Neuronal stem cell (in vitro differentiated cells): ENCODE results near the gene APOBEC3C.
"Not testable (repeated sequence)": the region's sequence is repeated elsewhere in the genome, so short reads cannot be mapped to it uniquely, and the experiment has no call there.

ENCODE experiments used
- DNase-seq: peaks from one replicate; pipeline ENCODE4 v3.0.0-alpha.2; 2013; ENCODE audit warnings: low spot score
- H2AFZ ChIP-seq: one replicate; pipeline ENCODE4 v1.6.1; 2013; ENCODE audit warnings: mild to moderate bottlenecking, low read length, inconsistent platforms
- H2AK5ac ChIP-seq: 2 replicates; pipeline ENCODE4 v1.6.1; 2013; ENCODE audit warnings: low read depth, mild to moderate bottlenecking, inconsistent platforms, low read length, moderate library complexity, mixed read lengths
- H2BK120ac ChIP-seq: 2 replicates; pipeline ENCODE4 v1.6.1; 2013; ENCODE audit warnings: low read depth, mild to moderate bottlenecking, inconsistent platforms, low read length, moderate library complexity, mixed read lengths
- H2BK12ac ChIP-seq: one replicate; pipeline ENCODE4 v1.6.1; 2013; ENCODE audit warnings: low read length, inconsistent platforms
- H2BK15ac ChIP-seq: 2 replicates; pipeline ENCODE4 v1.6.1; 2013; ENCODE audit warnings: mild to moderate bottlenecking, low read length, inconsistent platforms, mixed read lengths
- H2BK5ac ChIP-seq: one replicate; pipeline ENCODE4 v1.6.1; 2013; ENCODE audit warnings: inconsistent platforms, mild to moderate bottlenecking, low read length, moderate library complexity
- H3K14ac ChIP-seq: one replicate; pipeline ENCODE4 v1.6.1; 2013; ENCODE audit warnings: low read length, inconsistent platforms
- H3K18ac ChIP-seq: 2 replicates; pipeline ENCODE4 v1.6.1; 2013; ENCODE audit warnings: low read length, inconsistent platforms
- H3K23ac ChIP-seq: 2 replicates; pipeline ENCODE4 v1.6.1; 2013; ENCODE audit warnings: low read depth, mild to moderate bottlenecking, mixed read lengths, low read length, inconsistent platforms; ENCODE audit not compliant: poor library complexity
- H3K27ac ChIP-seq: replicated peaks from 3 replicates; pipeline ENCODE4 v1.5.1; 2013; ENCODE audit warnings: low read length, inconsistent platforms
- H3K27me3 ChIP-seq, 3 experiments: 2 replicates each; pipeline ENCODE4 v1.6.1; 2013; ENCODE audit warnings: low read length in 3 of 3, mild to moderate bottlenecking in 2 of 3, inconsistent platforms in 1 of 3, low read depth in 1 of 3, mixed read lengths in 1 of 3, moderate library complexity in 1 of 3; ENCODE audit not compliant: control insufficient read depth in 3 of 3, insufficient read depth in 3 of 3
- H3K36me3 ChIP-seq, 2 donors: replicated peaks in 1 of 2; 2 replicates each; pipeline ENCODE4 v1.6.1; 2013; ENCODE audit warnings: low read length in 2 of 2; ENCODE audit not compliant: control insufficient read depth in 2 of 2, insufficient read depth in 2 of 2
- H3K4ac ChIP-seq: 2 replicates; pipeline ENCODE4 v1.6.1; 2013; ENCODE audit warnings: inconsistent platforms, mild to moderate bottlenecking, low read length, moderate library complexity
- H3K4me1 ChIP-seq, 2 donors: 1 replicate in 1 of 2; 2 replicates in 1 of 2; pipeline ENCODE4 v1.6.1; 2013; ENCODE audit warnings: low read length in 2 of 2, low read depth in 1 of 2; ENCODE audit not compliant: control insufficient read depth in 2 of 2, insufficient read depth in 1 of 2
- H3K4me2 ChIP-seq: one replicate; pipeline ENCODE4 v1.6.1; 2013; ENCODE audit warnings: mild to moderate bottlenecking, low read length, inconsistent platforms; ENCODE audit not compliant: insufficient read depth, poor library complexity, severe bottlenecking
- H3K4me3 ChIP-seq, 2 donors: 2 replicates each; pipeline ENCODE4 v1.5.1; 2013; ENCODE audit warnings: low read length in 2 of 2, mild to moderate bottlenecking in 2 of 2, inconsistent platforms in 1 of 2, moderate library complexity in 1 of 2
- H3K79me1 ChIP-seq: one replicate; pipeline ENCODE4 v1.6.1; 2013; ENCODE audit warnings: low read depth, mild to moderate bottlenecking, inconsistent platforms, low read length, moderate library complexity
- H3K9ac ChIP-seq: one replicate; pipeline ENCODE4 v1.6.1; 2013; ENCODE audit warnings: mild to moderate bottlenecking, low read depth, low read length, inconsistent platforms; ENCODE audit not compliant: poor library complexity
- H3K9me3 ChIP-seq, 2 donors: replicated peaks in 1 of 2; 2 replicates each; pipeline versions ENCODE3 to v1.6.1; 2013; ENCODE audit warnings: low read length in 2 of 2, mild to moderate bottlenecking in 2 of 2, inconsistent platforms in 1 of 2, low read depth in 1 of 2, mixed read lengths in 1 of 2, moderate library complexity in 1 of 2; ENCODE audit not compliant: control insufficient read depth in 2 of 2, insufficient read depth in 1 of 2
- H4K8ac ChIP-seq: one replicate; pipeline ENCODE4 v1.6.1; 2013; ENCODE audit warnings: low read depth, mild to moderate bottlenecking, inconsistent platforms, low read length, moderate library complexity
- H4K91ac ChIP-seq: one replicate; pipeline ENCODE4 v1.6.1; 2013; ENCODE audit warnings: low read length, low read depth, mild to moderate bottlenecking, inconsistent platforms; ENCODE audit not compliant: poor library complexity
- WGBS, 2 donors: extraction: QIAGEN DNeasy Blood & Tissue Kit; methylation state at CpG; one replicate each; pipeline ENCODE4 v1.1.7; 2013; ENCODE audit warnings: missing lambda C conversion rate in 2 of 2, mixed read lengths in 1 of 2; ENCODE audit not compliant: insufficient read length in 2 of 2, insufficient replicate concordance in 1 of 2; ENCODE audit errors: extremely low coverage in 2 of 2; 5-methylcytosine and 5-hydroxymethylcytosine counted together

Gene APOBEC3C

DNA sequence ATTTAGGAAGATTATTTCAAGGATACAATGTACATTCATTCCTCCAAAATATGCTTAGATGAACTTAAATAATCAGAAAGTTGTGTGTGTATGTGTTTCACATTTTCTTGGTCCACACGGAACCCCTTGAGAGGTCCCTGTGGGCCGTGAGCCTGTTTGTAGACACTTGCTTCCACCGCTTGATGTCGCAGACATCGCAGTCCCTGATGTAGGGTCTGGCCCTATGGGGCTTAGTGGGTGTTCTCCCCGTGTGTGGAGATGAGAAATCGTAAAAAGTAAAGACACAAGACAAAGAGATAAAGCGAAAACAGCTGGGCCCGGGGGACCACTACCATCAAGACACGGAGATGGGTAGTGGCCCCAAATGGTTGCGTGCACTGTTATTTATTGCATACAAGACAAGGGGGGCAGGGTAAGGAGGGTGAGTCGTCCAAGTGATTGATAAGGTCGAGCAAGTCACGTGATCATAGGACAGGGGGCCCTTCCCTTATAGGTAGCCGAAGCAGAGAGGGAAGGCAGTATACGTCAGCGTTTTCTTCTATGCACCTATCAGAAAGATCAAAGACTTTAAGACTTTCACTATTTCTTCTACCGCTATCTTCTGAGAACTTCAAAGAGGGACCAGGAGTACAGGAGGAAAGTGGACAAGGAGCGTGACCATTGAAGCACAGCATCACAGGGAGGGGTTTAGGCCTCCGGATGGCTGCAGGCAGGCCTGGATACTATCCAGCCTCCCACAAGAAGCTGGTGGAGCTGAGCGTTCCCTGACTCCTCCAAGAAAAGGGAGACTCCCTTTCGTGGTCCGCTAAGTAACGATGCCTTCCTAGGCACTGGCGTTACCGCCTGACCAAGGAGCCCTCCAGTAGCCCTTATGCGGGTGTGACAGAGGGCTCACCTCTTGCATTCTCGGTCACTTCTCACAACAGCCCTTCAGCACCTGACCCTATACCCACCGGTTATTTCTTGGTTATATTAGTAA is 1.2 kb upstream of the APOBEC3C start:
- no peak overlapping the region for H2BK5ac ChIP-seq
- H2AK5ac ChIP-seq, result peak overlapping the region; percentile 75
- H3K79me1 ChIP-seq, result no peaks in the 10 kb centered on the region
- H3K23ac ChIP-seq, result no peak overlapping the region
- H3K27me3 ChIP-seq, result no peaks in the 10 kb centered on the region
- no peak overlapping the region for H3K9ac ChIP-seq
- no CpG with 5 or more reads among the region's 29 CpGs for WGBS, 2 donors
- no peak overlapping the region for H2BK120ac ChIP-seq
- H4K91ac ChIP-seq, result no peak overlapping the region
- no peak overlapping the region for H4K8ac ChIP-seq
- H3K18ac ChIP-seq, result peak overlapping the region; percentile 38
- no peak overlapping the region for H2BK15ac ChIP-seq
- no peak overlapping the region for H3K27ac ChIP-seq
- no peak overlapping the region for H2AFZ ChIP-seq
- no peak overlapping the region for H3K4ac ChIP-seq
- no peak overlapping the region for H3K14ac ChIP-seq
- no peak for DNase-seq
- no peaks in the 10 kb centered on the region for H3K36me3 ChIP-seq
- H3K4me2 ChIP-seq, result no peak overlapping the region
- peaks cover 18 to 21% of the 10 kb centered on the region in 2 donors for H3K4me1 ChIP-seq
- no peaks in the 10 kb centered on the region for H3K9me3 ChIP-seq
- no peak overlapping the region for H3K4me3 ChIP-seq
- peak overlapping the region; percentile 73 for H2BK12ac ChIP-seq

DNA sequence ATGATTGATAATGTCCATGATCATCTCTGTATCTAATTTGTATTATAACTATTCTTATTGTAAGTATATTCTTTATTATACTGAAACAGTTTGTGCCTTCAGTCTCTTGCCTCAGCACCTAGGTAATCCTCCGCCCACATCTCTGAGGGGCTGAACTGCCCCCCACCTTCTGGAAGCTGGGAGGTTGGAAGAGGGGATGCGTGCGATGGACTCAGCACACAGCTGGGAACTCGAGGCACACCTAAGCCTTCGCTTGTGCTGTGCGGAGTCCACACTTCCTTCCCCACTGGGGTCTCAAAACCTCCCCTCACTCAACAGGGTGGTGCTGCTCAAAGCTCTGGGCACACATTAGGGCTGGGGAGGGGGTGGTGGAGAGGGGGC is 506 bp upstream of the APOBEC3C start:
- peak overlapping the region; percentile 21 for H3K14ac ChIP-seq
- not testable (repeated sequence) for H3K79me1 ChIP-seq, H2AK5ac ChIP-seq, H4K8ac ChIP-seq, H3K23ac ChIP-seq, H3K9me3 ChIP-seq, H2BK120ac ChIP-seq, H3K36me3 ChIP-seq, H3K27me3 ChIP-seq, H4K91ac ChIP-seq, DNase-seq, H3K4me2 ChIP-seq, H3K4ac ChIP-seq, H2BK5ac ChIP-seq, H3K9ac ChIP-seq
- H3K27ac ChIP-seq, result peak overlapping the region; percentile 17
- peaks cover 20 to 21% of the 10 kb centered on the region in 2 donors for H3K4me1 ChIP-seq
- H2BK12ac ChIP-seq, result peak overlapping the region; percentile 84
- peak overlapping the region; percentile 96 for H3K18ac ChIP-seq
- peak overlapping the region; percentile 94 for H2BK15ac ChIP-seq
- peak overlapping the region in 1 of 2 donors; percentile 54 for H3K4me3 ChIP-seq
- H2AFZ ChIP-seq, result peak overlapping the region; percentile 87
- WGBS, 2 donors, result no CpG with 5 or more reads among the region's 6 CpGs

DNA sequence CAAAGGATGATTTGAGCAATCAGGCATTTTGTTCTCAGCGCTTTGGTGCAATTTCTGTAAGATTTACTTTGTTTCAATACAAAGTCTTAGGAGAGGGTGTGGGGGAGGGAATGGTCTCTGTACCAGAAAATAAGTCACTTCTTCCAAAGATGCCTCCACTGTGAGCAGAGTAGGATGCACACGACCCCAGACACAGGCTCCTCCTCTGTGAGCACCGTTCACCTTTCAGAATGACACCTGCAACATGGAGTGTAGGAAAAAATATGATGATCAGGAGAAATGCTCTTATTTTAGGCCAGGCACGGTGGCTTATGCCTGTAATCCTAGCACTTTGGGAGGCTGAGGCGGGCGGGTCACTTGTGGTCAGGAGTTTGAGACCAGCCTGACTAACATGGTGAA is 665 bp downstream of the APOBEC3C start:
- H2AK5ac ChIP-seq, H3K9ac ChIP-seq, H2BK12ac ChIP-seq, H3K9me3 ChIP-seq, H3K79me1 ChIP-seq, H3K4ac ChIP-seq, H4K8ac ChIP-seq, H3K36me3 ChIP-seq, H2BK5ac ChIP-seq, H3K27ac ChIP-seq, DNase-seq, H3K27me3 ChIP-seq, H4K91ac ChIP-seq: not testable (repeated sequence)
- Histone ChIP-seq H3K18ac (peak overlapping the region; percentile 96), H2AFZ (peak overlapping the region; percentile 87), H2BK120ac (peak overlapping the region; percentile 47), H2BK15ac (peak overlapping the region; percentile 97), H3K23ac (peak overlapping the region; percentile 85), H3K4me1 (peaks cover 20 to 21% of the 10 kb centered on the region in 2 donors), H3K4me3 (peak overlapping the region in 1 of 2 donors; percentile 54), H3K14ac (peak overlapping the region; percentile 75), H3K4me2 (peak overlapping the region; percentile 49)
- WGBS, 2 donors, result no CpG with 5 or more reads among the region's 6 CpGs

DNA sequence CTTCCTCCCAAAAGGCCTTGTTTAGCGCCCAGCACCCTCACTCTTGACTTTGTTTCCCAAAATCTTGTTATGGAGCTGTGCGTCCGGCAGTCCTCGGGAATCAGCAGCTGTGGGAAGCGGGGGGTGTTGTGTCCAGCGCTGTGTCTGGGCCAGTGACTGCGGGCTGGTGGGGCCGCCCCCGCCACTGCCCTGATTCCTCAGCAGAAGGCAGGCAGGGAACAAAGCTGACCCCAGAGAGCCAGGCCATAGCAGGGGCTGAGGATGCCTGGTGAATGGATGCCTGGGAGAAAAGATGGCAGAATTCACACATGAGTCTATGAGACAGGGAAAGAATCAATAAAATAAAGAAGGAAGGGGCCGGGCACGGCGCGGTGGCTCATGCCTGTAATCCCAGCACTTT is 2.5 kb downstream of the APOBEC3C start:
- no peak overlapping the region for H2BK12ac ChIP-seq
- H2BK15ac ChIP-seq, result no peak overlapping the region
- DNase-seq, result no peak
- H3K4me3 ChIP-seq, result no peak overlapping the region
- no peaks in the 10 kb centered on the region for H3K9me3 ChIP-seq
- no peaks in the 10 kb centered on the region for H3K27me3 ChIP-seq
- H3K36me3 ChIP-seq, result no peaks in the 10 kb centered on the region
- H2AFZ ChIP-seq, result no peak overlapping the region
- no peak overlapping the region for H3K9ac ChIP-seq
- H3K4me2 ChIP-seq, result no peak overlapping the region
- no peak overlapping the region for H4K91ac ChIP-seq
- H3K23ac ChIP-seq, result peak overlapping the region; percentile 73
- no peak overlapping the region for H2BK120ac ChIP-seq
- peak overlapping the region; percentile 57 for H3K18ac ChIP-seq
- no peak overlapping the region for H4K8ac ChIP-seq
- H3K27ac ChIP-seq, result no peak overlapping the region
- no CpG with 5 or more reads among the region's 13 CpGs for WGBS, 2 donors
- H3K79me1 ChIP-seq, result no peaks in the 10 kb centered on the region
- no peak overlapping the region for H3K14ac ChIP-seq
- H2BK5ac ChIP-seq, result no peak overlapping the region
- peak overlapping the region; percentile 37 for H2AK5ac ChIP-seq
- no peak overlapping the region for H3K4ac ChIP-seq
- H3K4me1 ChIP-seq, result peaks cover 25 to 29% of the 10 kb centered on the region in 2 donors
